CD4-positive, alpha-beta T cell treated with Interleukin-17A for 4 hours (primary cell): ENCODE measurements around the gene CMTM3.
"Not testable (repeated sequence)": the region's sequence is repeated elsewhere in the genome, so short reads cannot be mapped to it uniquely, and the experiment has no call there.

Source experiments
- DNase-seq: peaks from one replicate; pipeline ENCODE4 v3.0.0-alpha.2; 2020; ENCODE audit warnings: mixed read lengths

CMTM3 gene

DNA sequence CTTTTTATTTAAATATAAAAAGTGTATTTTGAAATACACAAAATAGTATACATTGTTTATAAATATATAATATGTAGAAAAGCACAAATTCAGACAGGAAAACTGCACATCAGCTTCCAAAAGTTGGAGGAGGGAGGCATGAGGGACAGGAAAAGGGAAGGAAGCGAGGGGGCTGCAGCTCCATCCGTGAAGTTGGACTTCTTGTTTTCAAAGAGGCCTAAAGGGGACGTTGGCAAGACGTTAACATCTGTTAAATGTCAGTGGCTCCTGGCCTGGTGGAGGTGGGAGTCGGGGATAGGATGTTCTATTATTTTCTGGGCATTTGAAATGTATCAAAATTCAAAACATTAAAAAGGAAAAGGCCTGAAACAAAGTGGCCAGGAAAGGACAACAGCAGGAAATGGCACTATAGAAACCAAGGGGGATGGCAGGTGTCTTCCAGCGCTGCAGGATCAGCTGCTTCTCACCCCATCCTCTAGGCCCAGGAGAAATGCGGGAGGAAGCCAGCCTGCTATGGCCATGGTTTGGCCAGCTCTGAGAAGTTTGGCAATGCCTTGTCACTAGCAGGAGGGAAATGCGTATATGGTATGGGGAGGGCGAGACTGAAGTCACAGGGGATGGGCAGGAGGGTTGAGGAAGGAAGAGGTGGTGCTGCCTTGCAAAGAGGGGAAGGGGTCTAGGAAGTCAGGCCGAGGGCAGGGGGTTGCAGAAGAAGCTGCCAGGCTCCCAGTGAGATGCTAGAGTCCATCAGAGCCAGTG lies 18.8 kb upstream of the CMTM3 start:
- DNase-seq: no peak

DNA sequence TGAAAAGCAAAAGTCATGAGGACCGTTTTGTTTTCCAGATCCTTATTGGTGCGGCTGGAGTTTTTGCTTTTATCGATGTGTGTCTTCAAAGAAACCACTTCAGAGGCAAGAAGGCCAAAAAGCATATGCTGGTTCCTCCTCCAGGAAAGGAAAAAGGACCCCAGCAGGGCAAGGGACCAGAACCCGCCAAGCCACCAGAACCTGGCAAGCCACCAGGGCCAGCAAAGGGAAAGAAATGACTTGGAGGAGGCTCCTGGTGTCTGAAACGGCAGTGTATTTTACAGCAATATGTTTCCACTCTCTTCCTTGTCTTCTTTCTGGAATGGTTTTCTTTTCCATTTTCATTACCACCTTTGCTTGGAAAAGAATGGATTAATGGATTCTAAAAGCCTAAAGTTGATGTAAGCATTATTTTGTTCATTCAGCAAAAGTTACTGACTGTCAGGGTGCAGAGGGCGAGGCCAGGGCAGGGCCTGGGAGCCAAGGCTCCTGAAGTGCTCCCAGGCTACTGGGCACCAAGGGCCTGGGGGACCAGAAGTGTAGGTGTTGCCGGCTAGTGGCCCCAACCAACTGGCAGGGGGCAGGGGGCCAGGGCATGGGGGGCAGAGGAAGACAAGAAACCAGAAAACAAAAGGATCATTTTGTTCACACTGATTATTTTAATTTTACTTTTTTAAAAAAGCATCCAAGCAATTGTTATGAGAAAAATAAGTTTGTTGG lies 16.5 kb upstream of the CMTM3 start:
- no peak for DNase-seq

DNA sequence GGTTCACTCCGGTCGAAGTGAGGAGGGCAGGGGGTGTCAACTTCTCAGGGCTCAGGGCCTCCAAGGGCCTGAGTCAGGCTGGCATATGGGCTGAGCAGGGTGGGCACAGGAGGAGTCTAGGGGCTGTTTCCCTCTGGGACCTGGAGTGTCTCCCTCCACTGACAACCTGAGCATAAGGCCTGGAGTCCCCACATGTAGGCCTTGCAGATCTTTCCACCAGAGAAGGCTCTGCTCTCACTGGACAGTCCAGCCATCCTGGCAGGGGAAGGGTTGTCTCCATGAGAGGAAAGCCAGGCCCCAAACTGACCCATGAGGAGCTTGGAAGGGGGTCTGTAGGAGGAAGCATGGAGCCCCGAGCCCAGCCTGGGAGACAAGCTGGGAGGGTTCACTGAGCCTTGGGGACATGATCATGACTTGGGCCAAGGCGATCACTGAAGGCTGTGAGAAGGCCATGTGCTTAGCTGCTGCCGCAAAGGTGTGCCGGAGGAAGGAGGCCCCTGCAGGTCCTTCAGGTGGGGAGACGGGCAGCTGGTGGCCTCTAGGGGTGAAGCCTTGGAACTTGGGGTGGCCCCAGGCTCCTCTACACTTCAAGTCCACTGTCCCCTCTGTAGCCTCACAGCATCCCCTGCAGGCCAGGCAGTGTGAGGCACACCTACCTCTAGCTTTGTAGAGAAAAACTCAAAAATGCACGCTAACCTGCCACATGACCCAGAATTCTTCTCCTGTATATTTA lies 15.4 kb upstream of the CMTM3 start:
- peak; percentile 75 for DNase-seq

DNA sequence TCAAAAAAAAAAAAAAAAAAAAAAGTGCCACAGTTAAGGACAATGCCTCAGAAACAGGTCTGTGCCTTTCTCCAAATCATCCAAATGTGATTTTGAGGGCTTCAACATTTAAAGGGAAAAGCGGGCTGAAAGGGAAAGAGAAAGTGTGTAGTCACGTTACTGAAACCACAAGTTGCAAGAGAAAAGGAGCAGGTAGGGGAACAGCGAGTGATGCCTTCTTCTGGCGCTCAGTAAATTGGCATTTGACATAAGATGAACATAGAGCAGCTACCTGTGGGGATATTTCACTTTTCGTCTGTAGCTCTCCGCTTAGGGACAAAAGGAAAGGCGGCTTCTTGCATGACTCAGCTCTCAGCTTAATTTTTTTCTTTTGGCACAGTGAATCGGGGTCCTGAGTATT lies 14.2 kb upstream of the CMTM3 start:
- peak; percentile 50 for DNase-seq

DNA sequence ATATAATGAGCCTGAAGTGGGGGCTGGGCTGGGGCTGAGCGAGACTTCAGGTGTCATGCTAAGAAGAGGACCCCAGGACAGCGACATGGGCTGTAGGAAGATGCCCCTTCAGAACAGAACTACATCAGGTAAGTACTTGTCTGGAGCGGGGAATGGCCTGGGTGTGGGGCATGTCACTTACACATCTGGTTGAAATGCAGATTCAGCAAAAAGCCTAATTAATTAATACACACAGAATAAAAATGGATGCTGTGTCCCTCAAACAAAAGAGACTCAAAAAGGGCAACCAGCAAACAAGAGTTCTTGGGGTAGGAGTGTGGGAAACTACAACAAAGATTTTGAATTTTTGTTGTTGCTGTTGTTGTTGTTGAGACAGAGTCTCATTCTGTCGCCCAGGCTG lies 13.5 kb upstream of the CMTM3 start:
- DNase-seq: no peak

DNA sequence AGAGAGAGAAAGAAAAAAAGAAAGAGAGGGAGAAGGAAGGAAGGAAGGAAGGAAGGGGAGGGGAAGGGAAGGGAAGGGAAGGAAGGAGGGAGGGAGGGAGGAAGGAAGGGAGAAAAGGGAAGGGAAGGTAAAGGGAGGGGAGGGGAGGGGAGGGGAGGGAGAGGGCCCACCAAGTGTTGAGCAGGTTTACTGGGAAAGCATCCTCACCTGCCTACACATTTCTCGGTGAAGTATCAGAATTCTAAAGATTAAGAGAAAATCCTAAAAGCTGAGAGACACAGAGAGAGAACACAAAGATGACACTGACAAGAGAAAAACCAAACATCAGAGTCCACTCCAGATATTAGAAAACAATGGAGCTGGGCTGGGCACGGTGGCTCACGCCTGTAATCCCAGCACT lies 12.3 kb upstream of the CMTM3 start:
- no peak for DNase-seq

DNA sequence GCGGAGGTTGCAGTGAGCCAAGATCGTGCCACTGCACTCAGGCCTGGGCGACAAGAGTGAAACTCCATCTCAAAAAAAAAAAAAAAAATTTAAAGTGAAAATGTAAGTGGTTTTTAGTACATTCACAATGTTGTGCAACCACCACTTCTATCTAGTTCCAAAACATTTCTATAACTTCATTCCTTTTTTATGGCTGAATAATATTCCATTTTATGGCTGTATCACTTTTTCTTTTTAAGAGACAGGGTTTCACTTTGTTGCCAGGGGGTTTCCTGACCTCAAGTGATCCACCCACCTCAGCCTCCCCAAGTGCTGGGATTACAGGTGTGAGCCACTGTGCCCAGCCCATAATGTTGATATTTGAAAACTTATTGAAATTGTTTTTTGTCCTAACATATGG lies 11.7 kb upstream of the CMTM3 start:
- no peak for DNase-seq

DNA sequence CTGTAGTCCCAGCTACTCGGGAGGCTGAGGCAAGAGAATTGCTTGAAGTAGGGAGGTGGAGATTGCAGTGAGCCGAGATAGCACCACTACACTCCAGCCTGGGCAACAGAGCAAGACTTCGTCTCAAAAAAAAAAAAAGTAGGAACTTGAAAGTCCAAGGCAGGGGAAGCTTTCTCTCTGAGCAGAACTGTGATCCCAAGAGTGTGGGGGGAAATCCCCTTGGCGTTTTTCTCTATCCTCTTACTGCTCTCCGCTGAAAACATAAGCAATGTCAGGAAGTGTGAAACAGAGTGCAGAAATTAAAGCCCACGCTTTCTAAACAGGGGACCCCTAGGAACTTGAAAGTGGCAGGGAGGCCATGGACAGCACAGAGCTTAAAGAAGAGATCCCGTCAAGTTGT lies 9.8 kb upstream of the CMTM3 start:
- DNase-seq: no peak

DNA sequence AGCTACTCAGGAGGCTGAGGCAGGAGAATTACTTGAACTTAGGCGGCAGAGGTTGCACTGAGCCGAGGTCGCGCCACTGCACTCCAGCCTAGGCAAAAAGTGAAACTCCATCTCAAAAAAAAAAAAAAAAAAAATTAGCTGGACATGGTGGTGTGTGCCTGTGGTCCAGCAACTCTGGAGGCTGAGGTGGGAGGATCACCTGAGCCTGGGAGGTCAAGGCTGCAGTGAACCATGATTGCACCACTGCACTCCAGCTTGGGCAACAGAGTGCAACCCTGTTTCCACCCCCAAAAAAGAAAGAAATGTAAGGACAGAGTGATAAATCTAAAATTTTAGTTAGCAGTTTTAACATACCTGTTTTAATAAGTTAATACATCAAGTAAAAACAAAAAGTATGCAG lies 7.9 kb upstream of the CMTM3 start:
- DNase-seq: not testable (repeated sequence)

DNA sequence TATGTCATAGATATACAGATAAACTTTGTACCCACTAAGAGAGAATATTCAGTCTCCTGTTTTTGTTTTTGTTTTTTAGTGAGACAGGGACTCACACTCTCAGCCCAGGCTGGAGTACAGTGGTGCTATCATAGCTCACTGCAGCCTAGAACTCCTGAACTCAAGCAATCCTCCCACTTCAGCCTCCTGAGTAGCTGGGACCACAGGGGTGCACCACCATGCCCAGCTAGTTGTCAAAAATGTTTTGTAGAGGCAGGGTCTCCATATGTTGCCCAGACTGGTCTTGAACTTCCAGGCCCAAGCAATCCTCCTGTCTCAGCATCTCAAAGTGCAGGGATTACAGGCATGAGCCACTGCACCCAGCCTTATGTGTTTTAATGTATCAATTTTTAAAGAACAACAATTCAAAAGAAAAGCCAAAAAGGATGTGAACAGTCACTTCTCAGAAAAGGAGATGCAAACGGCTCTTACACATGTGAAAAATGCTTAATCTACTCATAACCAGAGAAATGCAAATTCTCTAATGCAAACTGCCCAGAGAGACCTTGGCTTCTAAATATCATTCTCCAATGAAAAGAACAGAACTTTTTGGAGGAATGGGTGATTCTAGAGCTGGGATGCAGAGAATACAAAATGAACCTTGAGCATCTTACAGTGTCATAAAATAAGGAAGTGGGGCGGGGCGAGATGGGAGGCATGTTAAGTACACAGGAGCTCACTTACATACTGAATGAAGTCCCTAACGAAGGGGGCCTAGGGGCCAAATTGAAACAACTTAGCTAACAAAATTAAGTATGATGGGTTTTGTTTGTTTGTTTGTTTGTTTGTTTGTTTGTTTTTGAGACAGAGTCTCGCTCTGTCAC lies 7.3 kb upstream of the CMTM3 start:
- peak; percentile 44 for DNase-seq

DNA sequence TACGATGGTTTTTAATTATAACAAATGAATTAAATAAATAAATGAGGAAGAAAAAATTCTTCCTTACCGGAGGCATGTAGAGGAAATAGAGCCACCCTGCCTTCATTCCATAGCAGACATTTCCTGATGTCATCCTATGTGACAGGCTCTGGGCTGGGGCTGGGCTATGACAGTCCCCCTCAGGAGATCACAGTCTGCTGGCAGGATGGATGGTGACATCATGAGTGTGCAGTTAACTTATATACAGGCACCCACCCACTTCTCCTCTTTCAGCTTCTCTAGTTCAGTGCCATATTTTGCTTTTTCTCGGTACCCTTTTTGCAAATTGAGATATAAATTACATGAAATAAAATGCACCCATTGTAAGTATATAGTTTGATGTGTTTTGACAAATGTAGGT lies 6.4 kb upstream of the CMTM3 start:
- DNase-seq: no peak

DNA sequence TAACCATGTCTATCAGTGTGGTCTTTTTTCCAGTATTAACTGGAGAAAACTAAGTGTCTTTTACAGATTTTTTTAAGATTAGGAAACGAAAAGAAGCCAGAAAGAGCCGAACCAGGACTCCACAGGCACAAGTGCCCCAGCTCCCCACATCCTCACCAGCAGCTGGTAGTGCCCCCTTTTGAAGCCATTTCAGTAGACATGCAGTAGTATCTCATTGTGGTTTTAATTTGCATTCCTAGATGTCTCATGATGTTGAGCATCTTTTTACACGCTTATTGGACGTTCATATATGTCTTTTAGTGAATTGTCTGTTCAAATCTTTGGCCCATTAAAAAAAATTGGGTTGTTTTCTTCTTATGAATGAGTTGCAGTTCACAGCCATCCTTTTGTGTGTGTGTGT lies 4.8 kb upstream of the CMTM3 start:
- peak; percentile 42 for DNase-seq

DNA sequence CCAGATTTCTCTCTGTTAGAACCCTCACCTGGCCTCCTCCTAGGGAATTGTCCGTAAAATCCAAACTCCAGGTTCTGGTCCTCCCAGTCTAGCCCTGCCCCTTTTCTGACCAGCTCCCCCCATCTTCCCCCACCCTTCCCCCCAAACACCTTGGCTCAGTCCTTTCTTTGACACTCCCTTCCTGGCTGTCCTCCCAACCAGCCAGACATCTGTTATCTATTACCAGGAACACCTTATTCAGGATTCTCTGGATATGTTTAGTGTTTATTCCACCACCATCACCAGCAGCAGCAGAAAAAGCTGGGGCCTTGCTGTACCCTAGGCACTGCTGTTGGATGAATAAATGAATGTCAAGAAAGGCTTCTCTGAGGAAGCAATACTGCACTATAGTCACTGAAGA lies 4.0 kb upstream of the CMTM3 start:
- DNase-seq: no peak

DNA sequence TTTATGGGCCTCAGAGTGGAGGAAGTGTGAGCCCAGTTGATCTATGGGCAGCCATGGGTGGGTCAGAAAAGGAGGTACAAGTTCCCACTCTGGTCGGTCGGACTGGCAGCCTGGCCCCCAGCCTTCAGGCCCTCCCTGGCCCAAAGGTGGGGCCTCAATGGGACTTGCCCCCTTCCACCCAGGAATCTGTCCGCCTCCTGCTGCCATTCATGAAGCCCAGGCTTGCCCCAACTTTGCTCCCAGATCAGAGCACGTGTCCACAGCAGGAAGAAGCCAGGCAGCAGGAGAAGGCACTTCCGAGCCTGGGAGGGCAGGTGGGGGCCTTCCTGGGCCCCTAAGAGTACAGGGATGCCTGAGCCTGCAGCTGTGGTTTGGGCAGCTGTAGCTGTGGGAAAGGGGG lies 3.0 kb upstream of the CMTM3 start:
- DNase-seq: no peak

DNA sequence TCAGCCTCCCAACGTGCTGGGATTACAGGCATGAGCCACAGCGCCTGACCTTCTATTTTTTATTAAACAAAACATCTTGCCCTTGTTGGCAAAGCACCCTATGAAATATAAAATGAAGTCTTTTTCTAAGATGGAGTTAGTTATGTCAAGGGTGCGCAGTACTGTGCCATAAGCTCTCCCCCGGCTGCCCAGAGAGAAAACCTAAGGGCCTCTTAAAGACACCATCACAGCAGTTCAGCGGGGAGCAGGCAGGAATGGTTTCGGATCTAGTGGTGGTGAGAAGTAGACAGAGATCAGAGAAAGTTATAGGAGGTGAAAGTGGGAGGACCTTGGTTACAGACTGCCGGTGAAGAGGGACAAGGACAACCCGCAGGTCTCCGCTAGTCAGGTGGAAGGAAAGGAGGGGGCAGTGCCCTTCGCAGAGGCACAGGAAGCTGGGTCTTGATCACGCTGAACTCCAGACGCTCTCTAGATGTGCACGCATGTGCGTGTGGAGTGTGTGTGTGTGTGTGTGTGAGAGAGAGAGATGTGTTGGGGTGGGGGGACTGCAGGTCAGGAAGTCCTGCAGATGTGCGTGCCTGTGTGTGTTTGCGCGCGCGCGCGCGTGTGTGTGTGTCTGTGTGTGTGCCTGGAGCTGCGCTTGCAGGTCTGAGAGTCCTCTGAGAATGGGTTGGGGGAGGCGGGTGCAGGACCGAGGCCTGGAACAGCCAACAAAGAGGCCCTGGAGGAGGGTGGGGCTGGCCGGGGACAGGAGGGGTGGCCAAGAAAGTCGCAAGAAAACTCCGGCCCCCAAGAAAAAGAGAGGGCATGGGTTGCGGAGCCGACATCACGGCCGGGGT lies 748 bp upstream of the CMTM3 start:
- DNase-seq: peak; percentile 90

DNA sequence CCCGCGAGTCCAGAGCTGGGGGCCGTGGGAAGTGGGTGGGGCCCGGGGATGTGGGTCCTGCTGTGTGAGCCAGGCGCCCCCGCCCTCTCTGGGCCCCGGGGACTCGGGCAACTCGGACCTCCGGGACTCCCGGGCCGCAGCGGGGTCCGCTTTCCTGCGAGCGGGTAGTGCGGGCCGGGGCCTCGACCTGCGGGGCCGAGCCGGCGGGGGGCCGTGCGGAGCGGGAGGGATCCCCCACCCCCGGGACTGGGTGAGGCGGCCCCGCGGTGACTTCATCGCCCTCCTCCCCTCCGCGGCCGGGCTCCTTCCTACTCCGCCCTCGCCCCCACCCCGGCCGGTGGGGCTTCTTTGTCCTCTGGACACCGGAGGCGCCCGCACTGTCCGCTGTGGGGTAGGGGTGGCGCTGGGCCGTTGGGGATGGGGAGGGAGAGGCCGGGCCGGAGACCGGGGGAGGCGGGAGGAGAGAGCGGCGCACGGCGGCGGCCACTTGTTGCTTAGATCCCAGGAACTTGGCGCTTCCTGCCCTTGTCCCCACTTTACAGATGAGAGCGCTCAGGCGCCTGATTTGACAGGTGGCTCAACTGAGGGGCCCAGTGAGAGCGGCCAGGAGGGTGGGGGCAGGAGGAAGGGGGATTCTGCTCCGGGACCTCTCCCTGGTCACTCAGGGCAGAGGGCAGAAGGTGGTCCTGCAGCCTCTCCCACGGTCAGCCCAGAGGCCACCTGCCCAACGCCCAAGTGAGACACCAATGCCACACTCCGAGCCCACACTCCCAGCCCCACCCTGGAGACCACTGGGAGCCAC lies 874 bp downstream of the CMTM3 start:
- DNase-seq: peak; percentile 60

DNA sequence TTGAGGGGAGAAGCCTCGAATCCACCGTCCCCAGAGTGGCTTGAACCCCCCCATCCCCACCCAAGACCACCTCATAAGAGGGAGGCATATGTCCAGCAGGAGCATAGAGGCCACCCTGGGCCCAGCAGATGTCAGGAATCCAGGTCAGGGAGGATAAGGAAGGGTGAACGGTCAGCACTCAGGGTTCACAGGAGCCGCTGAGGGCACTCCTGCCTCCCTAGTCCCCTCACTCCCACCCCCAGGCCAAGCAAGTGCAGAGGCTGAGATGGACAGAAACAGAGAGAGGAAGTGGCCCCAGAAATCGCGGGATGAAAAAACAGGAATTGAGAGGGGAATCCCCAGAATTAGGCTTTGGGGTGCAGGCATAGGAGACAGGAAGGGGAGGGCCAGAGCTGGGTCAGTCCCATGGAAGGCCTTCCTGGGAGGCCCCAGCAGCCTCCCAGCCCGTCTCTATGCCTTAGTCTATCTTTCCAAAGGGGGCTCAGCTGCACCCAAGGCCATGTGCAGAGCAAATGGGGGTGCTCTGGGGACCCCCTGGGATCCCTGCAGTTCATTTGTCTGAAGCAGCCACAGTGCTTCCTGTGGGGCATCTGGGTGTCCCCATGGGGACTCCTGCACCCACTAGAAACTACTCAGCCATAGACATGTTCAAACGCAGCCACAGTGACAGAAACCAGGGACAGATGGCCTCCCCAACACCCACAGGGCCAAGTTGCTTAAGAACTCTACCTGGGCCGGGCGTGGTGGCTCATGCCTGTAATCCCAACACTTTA lies 1.7 kb downstream of the CMTM3 start:
- DNase-seq: no peak

DNA sequence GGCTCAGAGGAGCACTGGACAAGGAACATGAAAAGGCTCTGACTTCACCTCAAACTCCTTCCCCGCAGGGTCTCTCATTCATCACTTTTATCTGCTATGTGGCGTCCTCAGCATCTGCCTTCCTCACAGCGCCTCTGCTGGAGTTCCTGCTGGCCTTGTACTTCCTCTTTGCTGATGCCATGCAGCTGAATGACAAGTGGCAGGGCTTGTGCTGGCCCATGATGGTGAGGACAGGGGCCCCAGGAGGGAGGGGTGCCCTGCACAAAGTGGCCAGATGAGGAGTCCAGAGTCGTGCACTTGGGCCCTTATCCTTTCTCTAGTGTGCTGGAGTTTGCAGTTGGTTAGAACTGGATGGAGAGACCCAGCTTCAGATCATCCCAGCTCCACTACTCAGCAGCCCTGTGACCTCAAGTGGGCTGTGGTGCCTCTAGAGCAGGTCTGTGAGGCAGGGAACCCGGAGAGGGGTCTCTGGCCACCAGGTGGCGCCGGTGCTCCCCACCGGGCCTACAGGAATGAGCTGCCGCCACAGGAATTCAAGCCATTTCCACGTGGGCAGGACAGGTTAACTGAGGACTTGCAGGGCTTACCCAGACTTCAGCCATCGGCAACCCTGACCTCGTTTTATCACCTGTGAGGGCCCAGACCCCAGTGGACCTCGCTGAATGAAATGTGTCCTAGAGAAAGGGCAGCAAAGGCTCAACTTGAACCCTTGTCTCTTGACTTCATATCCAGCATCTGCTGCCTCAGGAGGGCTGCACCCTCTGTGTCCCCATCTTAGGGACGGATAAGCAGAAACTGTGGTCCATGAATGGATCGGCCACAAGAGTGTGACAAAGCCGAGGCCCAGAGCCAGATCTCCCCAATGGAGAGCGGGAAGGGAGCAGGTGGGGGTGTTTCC lies 4.0 kb downstream of the CMTM3 start:
- peak; percentile 92 for DNase-seq

DNA sequence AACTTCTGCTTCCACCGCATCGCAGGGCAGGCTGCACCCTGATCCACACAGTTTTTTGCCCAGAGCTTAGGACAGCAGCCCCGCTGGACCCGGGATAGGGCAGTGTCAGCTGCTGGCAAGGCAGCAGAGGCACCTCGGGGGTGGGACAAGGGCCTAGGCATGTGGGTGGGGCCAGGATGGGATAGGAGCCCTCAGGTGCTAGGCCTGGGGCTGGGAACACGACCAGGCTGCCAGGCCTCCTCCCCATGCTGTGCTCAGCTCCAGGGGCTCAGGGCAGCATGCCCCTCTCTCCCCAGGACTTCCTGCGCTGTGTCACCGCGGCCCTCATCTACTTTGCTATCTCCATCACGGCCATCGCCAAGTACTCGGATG lies 4.6 kb downstream of the CMTM3 start:
- DNase-seq: no peak
